ENCODE results near the gene SMCO4. TPM values are rescaled to one million over a fixed set of nuclear protein-coding genes. Genes with fewer than 3 reads are reported as not detected.

Gene SMCO4
- total RNA-seq, 1 experiment from 2014 or later = 50.1 TPM

- CTCF ChIA-PET = interaction anchor here (1.0 kb wide), 1 partner anchor 61 kb away, joined by 5 read pairs; the partner anchor contains the start of gene SMCO4
- H3K27me3 Mint-ChIP-seq (ENCODE audit: low read depth) = no peaks in the 10 kb centered on the region
- peaks cover 3% of the 10 kb centered on the region; the same call in 1 of the 2 replicates for H3K36me3 Mint-ChIP-seq
- H3K4me3 Mint-ChIP-seq = no peak overlapping the region
- no peak overlapping the region for H3K27ac Mint-ChIP-seq
- H3K4me1 Mint-ChIP-seq = peaks cover 53% of the 10 kb centered on the region
- no peak for DNase-seq (ENCODE audit: low spot score)
- ATAC-seq = no peak
- H3K9me3 Mint-ChIP-seq = no peaks in the 10 kb centered on the region
- POLR2A ChIA-PET = interaction anchor here (0.6 kb wide), 1 partner anchor 260 kb away, joined by 3 read pairs; the partner anchor contains the start of genes C11orf54 and TAF1D
- TF ChIP-seq E2F5 (CRISPR knock-in tag; IDR thresholded peaks at IDR 0.05) (no peak), SMAD4 (CRISPR knock-in tag; IDR thresholded peaks at IDR 0.05) (no peak), ETV6 (CRISPR knock-in tag; IDR thresholded peaks at IDR 0.05) (no peak), ARID4B (CRISPR knock-in tag; IDR thresholded peaks at IDR 0.05; ENCODE audit: borderline replicate concordance) (no peak), ZNF512 (CRISPR knock-in tag; IDR thresholded peaks at IDR 0.05; ENCODE audit: borderline replicate concordance) (no peak), CREB1 (CRISPR knock-in tag; IDR thresholded peaks at IDR 0.05) (no peak), OVOL2 (CRISPR knock-in tag; IDR thresholded peaks at IDR 0.05; ENCODE audit: borderline replicate concordance) (no peak), TEAD1 (CRISPR knock-in tag; IDR thresholded peaks at IDR 0.05) (no peak), NFE2L1 (CRISPR knock-in tag; IDR thresholded peaks at IDR 0.05) (no peak), IRF2 (CRISPR knock-in tag; IDR thresholded peaks at IDR 0.05; ENCODE audit: borderline replicate concordance, low read depth) (no peak), ZNF281 (CRISPR knock-in tag; IDR thresholded peaks at IDR 0.05) (no peak), ZNF138 (CRISPR knock-in tag; conservative IDR thresholded peaks at IDR 0.05) (no peak), ZBTB21 (CRISPR knock-in tag; IDR thresholded peaks at IDR 0.05; ENCODE audit: borderline replicate concordance) (no peak)
- TF ChIP-seq, protein P1, sequence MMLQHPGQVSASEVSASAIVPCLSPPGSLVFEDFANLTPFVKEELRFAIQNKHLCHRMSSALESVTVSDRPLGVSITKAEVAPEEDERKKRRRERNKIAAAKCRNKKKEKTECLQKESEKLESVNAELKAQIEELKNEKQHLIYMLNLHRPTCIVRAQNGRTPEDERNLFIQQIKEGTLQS (CRISPR knock-in tag; conservative IDR thresholded peaks at IDR 0.05) = no peak
- TF ChIP-seq, protein P2, sequence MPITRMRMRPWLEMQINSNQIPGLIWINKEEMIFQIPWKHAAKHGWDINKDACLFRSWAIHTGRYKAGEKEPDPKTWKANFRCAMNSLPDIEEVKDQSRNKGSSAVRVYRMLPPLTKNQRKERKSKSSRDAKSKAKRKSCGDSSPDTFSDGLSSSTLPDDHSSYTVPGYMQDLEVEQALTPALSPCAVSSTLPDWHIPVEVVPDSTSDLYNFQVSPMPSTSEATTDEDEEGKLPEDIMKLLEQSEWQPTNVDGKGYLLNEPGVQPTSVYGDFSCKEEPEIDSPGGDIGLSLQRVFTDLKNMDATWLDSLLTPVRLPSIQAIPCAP (CRISPR knock-in tag; IDR thresholded peaks at IDR 0.05) = no peak
These were observed 61.5 kb downstream of the SMCO4 start for GRCh38 chr11:93481696-93482095.

All from WTC11 (cell line).